DMS114 treated with DMSO at 0.1 percent for 48 hours (cell line): ENCODE data around the gene AMN.

ENCODE experiments used
- DNase-seq: peaks from one replicate; lab custom pipeline; 2025; ENCODE audit not compliant: unreplicated experiment; lab: John Stamatoyannopoulos, UW

AMN gene

GRCh38 chr14:102965971-102966655 is 43.6 kb downstream of the AMN start:
- DNase-seq: no peak

- no peak for DNase-seq
These were observed 44.4 kb downstream of the AMN start for GRCh38 chr14:102966681-102967505.

GRCh38 chr14:102967506-102967795 is 45.0 kb downstream of the AMN start:
- DNase-seq: no peak

GRCh38 chr14:102968306-102968705 is 45.8 kb downstream of the AMN start:
- DNase-seq: no peak

GRCh38 chr14:102969060-102969791 is 46.8 kb downstream of the AMN start:
- DNase-seq: no peak

- no peak for DNase-seq
These were observed 47.4 kb downstream of the AMN start for GRCh38 chr14:102969901-102970300.

- DNase-seq: no peak
These were observed 48.0 kb downstream of the AMN start for GRCh38 chr14:102970496-102970895.

GRCh38 chr14:102971314-102971713 is 48.9 kb downstream of the AMN start:
- no peak for DNase-seq

- no peak for DNase-seq
These were observed 49.6 kb downstream of the AMN start for GRCh38 chr14:102971836-102972606.

GRCh38 chr14:102973706-102974285 is 51.3 kb downstream of the AMN start:
- DNase-seq: no peak

- DNase-seq: no peak
These were observed 53.2 kb downstream of the AMN start for GRCh38 chr14:102975662-102976061.

GRCh38 chr14:102977475-102977874 is 55.0 kb downstream of the AMN start:
- DNase-seq: no peak

- no peak for DNase-seq
These were observed 56.9 kb downstream of the AMN start for GRCh38 chr14:102979406-102979805.

GRCh38 chr14:102980409-102980810 is 57.9 kb downstream of the AMN start:
- DNase-seq: no peak
